Spleen (tissue), 11 donors: ENCODE measurements around the gene PDIA5. TPM values are rescaled to one million over a fixed set of nuclear protein-coding genes. Genes with fewer than 3 reads are reported as not detected.

Experiments used
- DNase-seq: peaks from one replicate; pipeline ENCODE4 v3.0.0-alpha.2; 2020
- H3K27ac ChIP-seq, 8 donors: fragments of 200-600 bp; sonication (generic) in 7 of 8; 1 replicate in 4 of 8; 2 replicates in 4 of 8; pipeline versions ENCODE4 v1.5.0 to v1.8.0; 2016 to 2021; ENCODE audit warnings: inconsistent platforms in 4 of 8, mild to moderate bottlenecking in 4 of 8, moderate library complexity in 1 of 8
- H3K27me3 ChIP-seq, 7 donors: fragments of 200-600 bp; sonication (generic) in 6 of 7; replicated peaks in 1 of 7; 1 replicate in 4 of 7; 2 replicates in 3 of 7; pipeline versions ENCODE4 v1.5.0 to v1.8.0; 2016 to 2021; ENCODE audit warnings: inconsistent platforms in 3 of 7, mild to moderate bottlenecking in 1 of 7
- H3K36me3 ChIP-seq, 6 donors: fragments of 200-600 bp; sonication (generic) in 5 of 6; 1 replicate in 4 of 6; 2 replicates in 2 of 6; pipeline versions ENCODE4 v1.5.0 to v1.8.0; 2016 to 2021; ENCODE audit warnings: inconsistent platforms in 2 of 6
- H3K4me1 ChIP-seq, 6 donors: fragments of 200-600 bp; sonication (generic) in 5 of 6; 1 replicate in 3 of 6; 2 replicates in 3 of 6; pipeline versions ENCODE4 v1.5.0 to v1.8.0; 2016 to 2021; ENCODE audit warnings: inconsistent platforms in 3 of 6
- H3K4me3 ChIP-seq, 8 donors: fragments of 200-600 bp; sonication (generic) in 7 of 8; 1 replicate in 4 of 8; 2 replicates in 4 of 8; pipeline versions ENCODE4 v1.5.0 to v1.8.0; 2016 to 2021; ENCODE audit warnings: inconsistent platforms in 4 of 8, mild to moderate bottlenecking in 4 of 8, moderate library complexity in 2 of 8
- H3K9me3 ChIP-seq, 8 donors: fragments of 200-600 bp; sonication (generic) in 7 of 8; 1 replicate in 4 of 8; 2 replicates in 4 of 8; pipeline versions ENCODE4 v1.5.0 to v1.8.0; 2016 to 2021; ENCODE audit warnings: inconsistent platforms in 4 of 8
- CTCF ChIP-seq, 11 experiments: fragments of 200-600 bp in 7 of 11; fragments of 450-650 bp in 4 of 11; sonication (generic) in 4 of 11; IDR thresholded peaks in 8 of 11; conservative IDR thresholded peaks in 3 of 11; 1 replicate in 7 of 11; 2 replicates in 4 of 11; pipeline versions ENCODE4 v1.4.0 to v1.8.0; 2016 to 2021; ENCODE audit warnings: antibody characterized with exemption in 11 of 11, inconsistent platforms in 4 of 11, mild to moderate bottlenecking in 1 of 11
- POLR2A ChIP-seq, 3 donors: fragments of 450-650 bp; IDR thresholded peaks; one replicate each; pipeline ENCODE4 v1.5.1; 2017; ENCODE audit warnings: antibody characterized with exemption in 3 of 3, mild to moderate bottlenecking in 1 of 3
- POLR2AphosphoS5 ChIP-seq, 3 donors: sonication (generic); formaldehyde crosslinking; IDR thresholded peaks; one replicate each; pipeline ENCODE4 v1.5.1; 2017; ENCODE audit warnings: antibody characterized with exemption in 3 of 3
- WGBS, 5 donors: extraction: QIAGEN DNeasy Blood & Tissue Kit in 3 of 5; methylation state at CpG; one replicate each; pipeline versions ENCODE4 v1.1.5 to v1.1.7; 2013 to 2018; 5-methylcytosine and 5-hydroxymethylcytosine counted together
- intact Hi-C: fragments of 100-400 bp; cut with DNase I; formaldehyde crosslinking; loops from one replicate; pipeline ENCODE4 v1.15.0; 2023; ENCODE audit warnings: low total_unique reads
- polyA plus RNA-seq, 3 donors: library from polyadenylated mRNA; stranded (reverse); fragments of 200-250 nt; gene quantifications; one replicate each; pipeline ENCODE4 v1.2.1, GENCODE V29; 2013
- total RNA-seq, 7 donors: library from RNA; depleted of rRNA in 3 of 7; stranded (reverse); fragments of >200 nt in 3 of 7; fragmentation: NEBNext Ultra II Directional in 4 of 7; extraction: Animal tissue kit (Norgen Biotek cat#: 25700) in 4 of 7; gene quantifications; one replicate each; pipeline versions ENCODE4 v1.1.0 to v1.2.1, GENCODE V29; 2016 to 2021
- donor health status: healthy with polysubstance abuse.
- donor health status: DM: no; HTN: no; CAD: no; lungs with moderate emphysema.
- donor health status: DM: no; HTN: no; CAD: no.
- donor health status: Bipolar disorder and iron deficiency.
- donor health status: healthy.
- donor health status: DM: no; HTN: no; CAD: no.
- donor health status: DM: yes; HTN: yes; CAD: no.

The PDIA5 gene
- total and polyA plus RNA-seq, 10 donors, result 5.8 to 30.2 (median 19.7) TPM

- TF ChIP-seq POLR2AphosphoS5 (IDR thresholded peaks at IDR 0.05) (no peak), POLR2A (IDR thresholded peaks at IDR 0.05) (no peak), CTCF (IDR thresholded peaks at IDR 0.05 in 8 of 11, conservative IDR thresholded peaks at IDR 0.05 in 3 of 11) (no peak)
- intact Hi-C loops, result no loop called here
- WGBS, 5 donors, result 87 to 96% (median 93%) methylated on average over 6 of the region's 6 CpGs
Observed at GRCh38 chr3:123063034-123063433, 3.8 kb upstream of the PDIA5 start.

GRCh38 chr3:123064506-123064905, 2.3 kb upstream of the PDIA5 start:
- Histone ChIP-seq H3K9me3 (no peaks in the 10 kb centered on the region), H3K27me3 (peaks cover 0 to 5% (median 0%) of the 10 kb centered on the region in 7 donors), H3K27ac (no peak overlapping the region), H3K4me3 (no peak overlapping the region), H3K36me3 (no peaks in the 10 kb centered on the region), H3K4me1 (peaks cover 3 to 34% (median 25%) of the 10 kb centered on the region in 6 donors)
- TF ChIP-seq POLR2A (IDR thresholded peaks at IDR 0.05) (no peak), POLR2AphosphoS5 (IDR thresholded peaks at IDR 0.05) (no peak), CTCF (IDR thresholded peaks at IDR 0.05 in 8 of 11, conservative IDR thresholded peaks at IDR 0.05 in 3 of 11) (no peak)
- WGBS, 5 donors, result 82 to 95% (median 94%) methylated on average over 4 of the region's 4 CpGs
- no peak for DNase-seq
- intact Hi-C loops, result no loop called here

More at GRCh38 chr3:123063034-123063433, 3.8 kb upstream of the PDIA5 start:
- no peak overlapping the region for H3K4me3 ChIP-seq
- H3K4me1 ChIP-seq, result peaks cover 3 to 19% (median 14%) of the 10 kb centered on the region in 6 donors
- H3K9me3 ChIP-seq, result no peaks in the 10 kb centered on the region
- H3K27me3 ChIP-seq, result peaks cover 0 to 5% (median 0%) of the 10 kb centered on the region in 7 donors
- no peaks in the 10 kb centered on the region for H3K36me3 ChIP-seq
- H3K27ac ChIP-seq, result no peak overlapping the region
- no peak for DNase-seq

GRCh38 chr3:123064914-123065313, 1.9 kb upstream of the PDIA5 start:
- intact Hi-C loops, result no loop called here
- Histone ChIP-seq H3K27me3 (peaks cover 0 to 5% (median 0%) of the 10 kb centered on the region in 7 donors), H3K9me3 (no peaks in the 10 kb centered on the region), H3K36me3 (no peaks in the 10 kb centered on the region), H3K4me1 (peaks cover 3 to 35% (median 25%) of the 10 kb centered on the region in 6 donors), H3K4me3 (no peak overlapping the region), H3K27ac (no peak overlapping the region)
- TF ChIP-seq POLR2AphosphoS5 (IDR thresholded peaks at IDR 0.05) (no peak), CTCF (IDR thresholded peaks at IDR 0.05 in 8 of 11, conservative IDR thresholded peaks at IDR 0.05 in 3 of 11) (no peak), POLR2A (IDR thresholded peaks at IDR 0.05) (no peak)
- no peak for DNase-seq
- WGBS, 5 donors, result 0 to 57% (median 0%) methylated on average over 1 of the region's 1 CpG

GRCh38 chr3:123066599-123066895, 278 bp upstream of the PDIA5 start:
- Histone ChIP-seq H3K4me3 (peak overlapping the region; percentile 71 to 94 (median 88)), H3K36me3 (no peaks in the 10 kb centered on the region), H3K27ac (peak overlapping the region in 5 of 8 donors; percentile 52 to 85 (median 79)), H3K27me3 (peaks cover 0 to 5% (median 0%) of the 10 kb centered on the region in 7 donors), H3K9me3 (no peaks in the 10 kb centered on the region), H3K4me1 (peaks cover 3 to 51% (median 32%) of the 10 kb centered on the region in 6 donors)
- DNase-seq, result no peak
- intact Hi-C loops, result no loop called here
- 37 to 42% (median 37%) methylated on average over 6 of the region's 6 CpGs for WGBS, 5 donors
- TF ChIP-seq POLR2A (IDR thresholded peaks at IDR 0.05), result no peak
- no peak for TF ChIP-seq CTCF (IDR thresholded peaks at IDR 0.05 in 8 of 11, conservative IDR thresholded peaks at IDR 0.05 in 3 of 11)
- no peak for TF ChIP-seq POLR2AphosphoS5 (IDR thresholded peaks at IDR 0.05)
